Liver (tissue), 9 donors: ENCODE results near the gene RPTOR. TPM values are rescaled to one million over a fixed set of nuclear protein-coding genes. Genes with fewer than 3 reads are reported as not detected.

Source experiments
- DNase-seq: peaks from one replicate; pipeline ENCODE4 v3.0.0-alpha.2; 2017; ENCODE audit warnings: low spot score
- H3K27ac ChIP-seq, 2 donors: one replicate each; pipeline ENCODE4 v1.7.0; 2013; ENCODE audit warnings: inconsistent platforms in 2 of 2, low read length in 2 of 2, control low read depth in 1 of 2, low read depth in 1 of 2, mild to moderate bottlenecking in 1 of 2
- H3K27me3 ChIP-seq, 4 donors: one replicate each; pipeline versions ENCODE4 v1.6.1 to v1.7.0; 2013; ENCODE audit warnings: low read length in 3 of 4, inconsistent platforms in 1 of 4, mild to moderate bottlenecking in 1 of 4, moderate library complexity in 1 of 4; ENCODE audit not compliant: control insufficient read depth in 4 of 4, insufficient read depth in 4 of 4
- H3K36me3 ChIP-seq, 4 donors: one replicate each; pipeline versions ENCODE4 v1.6.1 to v1.7.0; 2013; ENCODE audit warnings: low read length in 3 of 4, mild to moderate bottlenecking in 3 of 4, low read depth in 1 of 4, moderate library complexity in 1 of 4; ENCODE audit not compliant: control insufficient read depth in 4 of 4, insufficient read depth in 3 of 4
- H3K4me1 ChIP-seq, 4 donors: one replicate each; pipeline versions ENCODE4 v1.6.1 to v1.7.0; 2013; ENCODE audit warnings: low read length in 3 of 4, mild to moderate bottlenecking in 3 of 4, moderate library complexity in 1 of 4; ENCODE audit not compliant: control insufficient read depth in 4 of 4, insufficient read depth in 4 of 4
- H3K4me3 ChIP-seq, 3 donors: one replicate each; pipeline versions ENCODE4 v1.6.1 to v1.7.0; 2013; ENCODE audit warnings: low read length in 3 of 3, control low read depth in 1 of 3, low read depth in 1 of 3, mild to moderate bottlenecking in 1 of 3
- H3K9ac ChIP-seq, 2 donors: one replicate each; pipeline ENCODE4 v1.7.0; 2013; ENCODE audit warnings: low read length in 2 of 2, mild to moderate bottlenecking in 2 of 2, moderate library complexity in 2 of 2, control low read depth in 1 of 2, low read depth in 1 of 2
- H3K9me3 ChIP-seq, 4 donors: one replicate each; pipeline versions ENCODE4 v1.6.1 to v1.7.0; 2013; ENCODE audit warnings: low read length in 3 of 4; ENCODE audit not compliant: control insufficient read depth in 4 of 4
- EGR1 ChIP-seq, 2 donors: IDR thresholded peaks; 2 replicates each; pipeline ENCODE4 v1.6.1; 2016 to 2018; ENCODE audit warnings: antibody characterized with exemption in 2 of 2, low read depth in 2 of 2
- FOXA1 ChIP-seq: IDR thresholded peaks from 2 replicates; pipeline ENCODE4 v1.6.1; 2016; ENCODE audit warnings: antibody characterized with exemption
- FOXA2 ChIP-seq: IDR thresholded peaks from 2 replicates; pipeline ENCODE4 v1.6.1; 2016; ENCODE audit warnings: antibody characterized with exemption
- GABPA ChIP-seq, 2 donors: IDR thresholded peaks in 1 of 2; conservative IDR thresholded peaks in 1 of 2; 2 replicates each; pipeline ENCODE4 v1.6.1; 2016; ENCODE audit warnings: antibody characterized with exemption in 2 of 2, mild to moderate bottlenecking in 1 of 2, moderate library complexity in 1 of 2
- HNF4A ChIP-seq, 2 donors: conservative IDR thresholded peaks; 2 replicates each; pipeline ENCODE4 v1.6.1; 2016; ENCODE audit warnings: antibody characterized with exemption in 2 of 2, mild to moderate bottlenecking in 2 of 2
- NR2F2 ChIP-seq: IDR thresholded peaks from 2 replicates; pipeline ENCODE4 v1.6.1; 2016; ENCODE audit warnings: antibody characterized with exemption
- RAD21 ChIP-seq, 2 donors: IDR thresholded peaks; 2 replicates each; pipeline ENCODE4 v1.6.1; 2016; ENCODE audit warnings: antibody characterized with exemption in 2 of 2, mild to moderate bottlenecking in 2 of 2
- RXRA ChIP-seq, 2 donors: IDR thresholded peaks; 2 replicates each; pipeline ENCODE4 v1.6.1; 2017 to 2018; ENCODE audit warnings: antibody characterized with exemption in 2 of 2, mild to moderate bottlenecking in 1 of 2
- SP1 ChIP-seq: IDR thresholded peaks from 2 replicates; pipeline ENCODE4 v1.6.1; 2018; ENCODE audit warnings: antibody characterized with exemption, mild to moderate bottlenecking
- TAF1 ChIP-seq: conservative IDR thresholded peaks from 2 replicates; pipeline ENCODE4 v1.6.1; 2016; ENCODE audit warnings: antibody characterized with exemption, mild to moderate bottlenecking
- YY1 ChIP-seq: IDR thresholded peaks from 2 replicates; pipeline ENCODE4 v1.6.1; 2016; ENCODE audit warnings: antibody characterized with exemption, mild to moderate bottlenecking
- WGBS: extraction: QIAGEN DNeasy Blood & Tissue Kit; methylation state at CpG from one replicate; pipeline ENCODE4 v1.1.7; 2013; 5-methylcytosine and 5-hydroxymethylcytosine counted together
- polyA plus RNA-seq, 2 donors: library from polyadenylated mRNA; stranded (reverse) in 1 of 2; unstranded in 1 of 2; fragments of 200-250 nt in 1 of 2; fragments of >200 nt in 1 of 2; fragmentation: Nextera tagmentation in 1 of 2; extraction: Ambion mirVana in 1 of 2; gene quantifications; one replicate each; pipeline versions ENCODE4 v1.2.1 to v1.2.3, GENCODE V29; 2013 to 2015
- total RNA-seq, 2 donors: library from RNA; depleted of rRNA; stranded (reverse); fragments of >200 nt; gene quantifications; one replicate each; pipeline ENCODE4 v1.2.3, GENCODE V29; 2014
- TF ChIP-seq, protein P1 (sequence below): fragments of 150-350 bp; IDR thresholded peaks from 2 replicates; pipeline ENCODE4 v1.5.1; 2017; ENCODE audit warnings: improper control_type of control experiment, low read depth, low read length; ENCODE audit not compliant: missing input control
- TF ChIP-seq, protein P2 (sequence below): IDR thresholded peaks from 2 replicates; pipeline ENCODE4 v1.6.1; 2016; ENCODE audit warnings: antibody characterized with exemption
- donor health status: healthy.
- donor health status: healthy.
- donor health status: healthy.
- donor health status: healthy.
- donor health status: healthy.

The RPTOR gene
- total and polyA plus RNA-seq, 4 donors, result 4.8 to 25.4 (median 11.6) TPM

DNA sequence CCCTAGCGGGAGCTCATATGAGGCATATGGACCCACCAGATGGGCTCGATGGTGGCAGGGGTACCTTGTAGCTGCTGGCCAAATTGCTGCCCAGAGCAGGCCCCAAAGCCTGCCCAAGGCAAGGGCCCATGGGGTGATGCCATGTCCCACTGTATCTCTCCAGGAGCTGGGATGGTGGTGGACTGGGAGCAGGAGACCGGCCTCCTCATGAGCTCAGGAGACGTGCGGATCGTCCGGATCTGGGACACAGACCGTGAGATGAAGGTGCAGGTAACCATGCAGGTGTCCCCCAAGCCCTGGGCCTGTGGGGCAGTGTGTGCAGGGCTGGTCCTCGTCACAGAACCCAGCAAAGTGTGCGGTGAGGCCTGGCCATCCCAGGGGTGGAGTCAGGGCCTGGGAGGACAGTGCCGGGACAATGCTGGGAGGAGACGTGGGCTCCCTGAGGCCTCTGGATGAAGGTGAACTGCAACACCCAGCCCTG lies 412.9 kb downstream of the RPTOR start:
- Histone ChIP-seq H3K9ac (no peak overlapping the region), H3K4me3 (no peak overlapping the region), H3K4me1 (no peaks in the 10 kb centered on the region), H3K9me3 (no peaks in the 10 kb centered on the region), H3K27ac (no peak overlapping the region), H3K27me3 (no peaks in the 10 kb centered on the region), H3K36me3 (peaks cover 0 to 5% (median 1%) of the 10 kb centered on the region in 4 donors)
- DNase-seq, result no peak
- 95% methylated on average over 12 of the region's 12 CpGs for WGBS
- TF ChIP-seq RAD21 (IDR thresholded peaks at IDR 0.05), result no peak
- TF ChIP-seq YY1, result no peak
- TF ChIP-seq, protein P1, sequence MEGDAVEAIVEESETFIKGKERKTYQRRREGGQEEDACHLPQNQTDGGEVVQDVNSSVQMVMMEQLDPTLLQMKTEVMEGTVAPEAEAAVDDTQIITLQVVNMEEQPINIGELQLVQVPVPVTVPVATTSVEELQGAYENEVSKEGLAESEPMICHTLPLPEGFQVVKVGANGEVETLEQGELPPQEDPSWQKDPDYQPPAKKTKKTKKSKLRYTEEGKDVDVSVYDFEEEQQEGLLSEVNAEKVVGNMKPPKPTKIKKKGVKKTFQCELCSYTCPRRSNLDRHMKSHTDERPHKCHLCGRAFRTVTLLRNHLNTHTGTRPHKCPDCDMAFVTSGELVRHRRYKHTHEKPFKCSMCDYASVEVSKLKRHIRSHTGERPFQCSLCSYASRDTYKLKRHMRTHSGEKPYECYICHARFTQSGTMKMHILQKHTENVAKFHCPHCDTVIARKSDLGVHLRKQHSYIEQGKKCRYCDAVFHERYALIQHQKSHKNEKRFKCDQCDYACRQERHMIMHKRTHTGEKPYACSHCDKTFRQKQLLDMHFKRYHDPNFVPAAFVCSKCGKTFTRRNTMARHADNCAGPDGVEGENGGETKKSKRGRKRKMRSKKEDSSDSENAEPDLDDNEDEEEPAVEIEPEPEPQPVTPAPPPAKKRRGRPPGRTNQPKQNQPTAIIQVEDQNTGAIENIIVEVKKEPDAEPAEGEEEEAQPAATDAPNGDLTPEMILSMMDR, result no peak
- TF ChIP-seq HNF4A (conservative IDR thresholded peaks at IDR 0.05), result no peak
- TF ChIP-seq RXRA (IDR thresholded peaks at IDR 0.05), result no peak
- TF ChIP-seq SP1, result no peak
- TF ChIP-seq FOXA2, result no peak
- no peak for TF ChIP-seq EGR1 (IDR thresholded peaks at IDR 0.05; ENCODE audit: low read depth in 2 of 2)

DNA sequence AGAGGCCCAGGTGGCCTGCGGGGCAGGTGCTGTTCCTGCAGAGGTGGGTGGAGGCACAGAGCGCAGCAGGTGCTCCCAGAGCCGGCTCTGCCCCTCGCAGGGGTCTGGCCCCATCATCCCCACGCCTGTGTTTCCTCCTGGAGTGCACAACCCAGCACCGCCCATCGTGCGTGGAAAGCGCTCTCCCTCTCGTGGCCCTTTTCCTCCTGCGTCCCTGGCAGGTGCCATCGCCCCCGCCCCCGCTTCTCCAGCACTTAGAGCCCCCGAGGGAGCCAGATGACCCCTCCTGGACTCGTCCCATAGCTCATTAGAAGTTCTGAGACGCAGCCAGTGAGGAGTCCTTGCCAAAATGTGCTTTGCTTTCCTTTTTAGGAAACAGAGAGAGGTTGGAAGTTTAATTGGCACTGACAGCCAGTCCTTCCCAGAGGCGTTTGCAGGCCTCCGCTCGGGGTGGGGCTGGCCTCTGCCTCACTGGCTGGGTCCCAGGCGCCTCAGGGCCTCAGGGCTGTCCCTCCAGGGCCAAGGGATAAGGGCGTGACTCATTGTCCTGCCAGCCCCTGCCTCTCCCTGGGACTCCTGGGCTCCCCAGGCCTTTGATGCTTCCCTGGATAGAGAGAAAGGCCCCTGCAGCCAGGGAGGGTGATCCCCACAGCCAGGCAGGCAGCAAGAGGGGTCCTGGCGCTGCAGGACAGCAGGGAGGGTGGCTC lies 414.8 kb downstream of the RPTOR start:
- Histone ChIP-seq H3K9me3 (no peaks in the 10 kb centered on the region), H3K9ac (no peak overlapping the region), H3K27ac (peak overlapping the region in 1 of 2 donors; percentile 13), H3K4me3 (no peak overlapping the region), H3K27me3 (no peaks in the 10 kb centered on the region), H3K36me3 (peaks cover 0 to 5% (median 1%) of the 10 kb centered on the region in 4 donors), H3K4me1 (no peaks in the 10 kb centered on the region)
- no peak for DNase-seq
- WGBS, result 85% methylated on average over 23 of the region's 23 CpGs
- TF ChIP-seq SP1 (peak; percentile 27), GABPA (IDR thresholded peaks at IDR 0.05 in 1 of 2, conservative IDR thresholded peaks at IDR 0.05 in 1 of 2) (no peak), RXRA (IDR thresholded peaks at IDR 0.05) (peak; percentile 27 to 46), NR2F2 (peak; percentile 70)
- TF ChIP-seq, protein P2, sequence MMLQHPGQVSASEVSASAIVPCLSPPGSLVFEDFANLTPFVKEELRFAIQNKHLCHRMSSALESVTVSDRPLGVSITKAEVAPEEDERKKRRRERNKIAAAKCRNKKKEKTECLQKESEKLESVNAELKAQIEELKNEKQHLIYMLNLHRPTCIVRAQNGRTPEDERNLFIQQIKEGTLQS, result no peak

DNA sequence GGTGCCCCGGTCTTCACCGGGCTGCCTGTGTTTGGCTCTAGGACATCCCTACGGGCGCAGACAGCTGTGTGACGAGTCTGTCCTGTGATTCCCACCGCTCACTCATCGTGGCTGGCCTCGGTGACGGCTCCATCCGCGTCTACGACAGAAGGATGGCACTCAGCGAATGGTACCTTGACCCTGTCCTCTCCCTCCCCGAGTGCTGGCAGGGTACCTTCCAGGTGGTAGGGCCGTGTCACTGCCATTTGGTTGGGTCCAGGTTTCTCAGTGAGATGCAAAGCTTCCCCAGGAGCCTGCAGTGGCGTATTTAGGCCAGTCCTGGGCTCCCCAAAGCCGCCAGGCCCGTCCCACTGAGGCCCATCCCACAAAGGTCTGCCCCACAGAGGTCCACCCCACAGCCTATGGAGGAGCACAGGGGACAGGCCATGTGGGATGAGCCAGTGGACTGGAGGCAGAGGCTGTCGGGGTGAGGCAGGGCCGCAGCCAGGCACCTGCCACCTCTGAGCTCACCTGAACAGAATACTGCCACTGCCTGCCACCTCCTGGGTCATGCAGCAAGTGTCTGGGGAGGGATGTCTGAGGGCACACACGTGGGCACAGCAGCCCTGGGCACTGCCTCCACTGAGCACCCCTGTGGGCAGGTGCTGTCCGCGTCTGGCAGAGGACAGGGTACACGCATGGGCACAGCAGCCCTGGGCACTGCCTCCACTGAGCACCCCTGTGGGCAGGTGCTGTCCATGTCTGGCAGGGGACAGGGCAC lies 415.6 kb downstream of the RPTOR start:
- no peak for TF ChIP-seq TAF1
- no peak for TF ChIP-seq FOXA1
- TF ChIP-seq EGR1 (IDR thresholded peaks at IDR 0.05; ENCODE audit: low read depth in 2 of 2), result no peak
- TF ChIP-seq, protein P1, result no peak
- Histone ChIP-seq H3K9ac (no peak overlapping the region), H3K27me3 (no peaks in the 10 kb centered on the region), H3K36me3 (peaks cover 0 to 9% (median under 1%) of the 10 kb centered on the region in 4 donors), H3K4me1 (no peaks in the 10 kb centered on the region), H3K4me3 (no peak overlapping the region), H3K27ac (peak overlapping the region in 1 of 2 donors; percentile 13), H3K9me3 (no peaks in the 10 kb centered on the region)
- 92% methylated on average over 24 of the region's 24 CpGs for WGBS
- no peak for DNase-seq
